ENCODE data around the gene PROSER3. TPM values are rescaled to one million over a fixed set of nuclear protein-coding genes. Genes with fewer than 3 reads are reported as not detected.
A peak's percentile ranks its signal among the peaks of the same experiment; 100 is the strongest.

PROSER3 gene
- total RNA-seq, 8 experiments from 2014 or later = 3.1 to 19.9 (median 12.7) TPM

- in situ Hi-C loops (cut with MboI; ENCODE audit: low pct_unique_long_range_greater_than_20kb in 2 of 9, low sequenced_read_pairs in 9 of 9, unreplicated experiment in 9 of 9) = no loop called here
- 50 to 90% (median 70%) methylated on average over 1 to 8 of the region's 9 CpGs; no CpG with 5 or more reads in 1 of the 10 experiments for WGBS, 10 experiments
Measured at GRCh38 chr19:35773020-35773806, 15.2 kb downstream of the PROSER3 start.

GRCh38 chr19:35774274-35775045, 16.5 kb downstream of the PROSER3 start:
- 6 to 71% (median 44%) methylated on average over 2 to 10 of the region's 16 CpGs for WGBS, 10 experiments
- Histone ChIP-seq H3K4me1 (replicated peaks in 1 of 2) (peaks cover 17 to 23% of the 10 kb centered on the region in 2 donors), H3K4me3 (peak overlapping the region; percentile 69 to 93 (median 88)), H3K27ac (no peak overlapping the region)
- in situ Hi-C loops (cut with MboI; ENCODE audit: low pct_unique_long_range_greater_than_20kb in 2 of 9, low sequenced_read_pairs in 9 of 9, unreplicated experiment in 9 of 9) = no loop called here
- ATAC-seq (replicated peaks in 6 of 8) = no peak

More at GRCh38 chr19:35773020-35773806, 15.2 kb downstream of the PROSER3 start:
- Histone ChIP-seq H3K4me1 (replicated peaks in 1 of 2) (peaks cover 18 to 24% of the 10 kb centered on the region in 2 donors), H3K27ac (no peak overlapping the region), H3K4me3 (no peak overlapping the region)
- peak in 2 of 8 experiments; percentile 3 to 33 for ATAC-seq (replicated peaks in 6 of 8)

- in situ Hi-C loops (cut with MboI; ENCODE audit: low pct_unique_long_range_greater_than_20kb in 2 of 9, low sequenced_read_pairs in 9 of 9, unreplicated experiment in 9 of 9) = no loop called here
- peak overlapping the region; percentile 69 to 93 (median 88) for H3K4me3 ChIP-seq
- WGBS, 10 experiments = 0 to 60% (median 8%) methylated on average over 1 to 9 of the region's 9 CpGs; no CpG with 5 or more reads in 2 of the 10 experiments
- H3K4me1 ChIP-seq (replicated peaks in 1 of 2) = peaks cover 17 to 23% of the 10 kb centered on the region in 2 donors
- ATAC-seq (replicated peaks in 6 of 8) = peak in 1 of 8 experiments; percentile 30
- no peak overlapping the region for H3K27ac ChIP-seq
Measured at GRCh38 chr19:35775046-35775297, 17.0 kb downstream of the PROSER3 start.

- peak within 1 kb of the TSS; percentile 79 to 87 for H3K27ac ChIP-seq
- in situ Hi-C loops (cut with MboI; ENCODE audit: low pct_unique_long_range_greater_than_20kb in 2 of 9, low sequenced_read_pairs in 9 of 9, unreplicated experiment in 9 of 9) = no loop called here
- 0 to 3% (median 0%) methylated on average over 4 to 29 of the region's 82 CpGs; no CpG with 5 or more reads in 7 of the 10 experiments for WGBS, 10 experiments
- H3K4me3 ChIP-seq = peak within 1 kb of the TSS; percentile 69 to 93 (median 88)
- peak; percentile 81 to 95 (median 87) for ATAC-seq (replicated peaks in 6 of 8)
- H3K4me1 ChIP-seq (replicated peaks in 1 of 2) = peaks cover 17 to 23% of the 10 kb centered on the region in 2 donors
Measured at GRCh38 chr19:35775298-35776101, 17.5 kb downstream of the PROSER3 start, which contains the start of gene ARHGAP33. ARHGAP33 (plus strand) TSS chr19:35775564; CDS start chr19:35775659, 95 bp downstream.

DNA sequence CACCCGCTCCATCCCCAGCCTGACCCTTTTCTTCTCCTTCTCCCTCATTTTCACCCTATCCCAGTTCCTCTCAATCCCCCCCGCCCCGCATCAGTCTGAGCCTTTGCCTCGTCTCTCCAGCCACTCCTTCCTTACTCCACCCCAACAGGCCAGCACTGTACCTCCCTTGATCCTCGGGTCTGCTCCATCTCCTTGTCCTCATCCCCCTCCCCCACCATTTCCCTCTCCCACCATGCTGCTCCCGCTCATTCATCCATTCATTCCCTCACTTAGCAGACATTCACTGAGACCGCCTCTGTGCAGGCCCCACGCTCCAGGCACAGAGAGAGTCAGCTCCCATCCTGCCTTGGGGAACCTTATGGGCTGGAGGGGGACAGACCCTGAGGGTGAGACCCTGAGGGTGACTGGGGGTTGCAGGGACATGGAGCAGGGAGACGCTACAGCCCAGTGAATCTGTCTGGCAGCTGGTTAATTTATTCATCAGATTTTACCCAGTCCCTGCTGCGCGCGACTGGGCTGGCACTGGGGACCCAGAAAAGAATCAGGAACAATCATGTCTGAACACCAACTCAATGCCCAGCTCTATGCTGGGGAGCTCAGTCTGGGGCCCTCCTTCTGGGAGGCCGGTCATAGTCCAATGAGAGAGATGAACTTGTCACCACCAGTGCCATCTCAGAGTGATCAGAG, 18.3 kb downstream of the PROSER3 start:
- peak in 4 of 8 experiments; percentile 2 to 37 (median 15) for ATAC-seq (replicated peaks in 6 of 8)
- Histone ChIP-seq H3K4me1 (replicated peaks in 1 of 2) (peaks cover 17 to 23% of the 10 kb centered on the region in 2 donors), H3K4me3 (peak overlapping the region; percentile 69 to 93 (median 88)), H3K27ac (peak overlapping the region; percentile 79 to 87)
- in situ Hi-C loops (cut with MboI; ENCODE audit: low pct_unique_long_range_greater_than_20kb in 2 of 9, low sequenced_read_pairs in 9 of 9, unreplicated experiment in 9 of 9) = no loop called here
- WGBS, 10 experiments = 0 to 90% (median 32%) methylated on average over 1 to 7 of the region's 13 CpGs; no CpG with 5 or more reads in 5 of the 10 experiments

- peak overlapping the region in 4 of 5 donors; percentile 7 to 93 (median 85) for H3K4me3 ChIP-seq
- WGBS, 10 experiments = 4 to 83% (median 40%) methylated on average over 1 to 7 of the region's 19 CpGs; no CpG with 5 or more reads in 1 of the 10 experiments
- in situ Hi-C loops (cut with MboI; ENCODE audit: low pct_unique_long_range_greater_than_20kb in 2 of 9, low sequenced_read_pairs in 9 of 9, unreplicated experiment in 9 of 9) = no loop called here
- H3K4me1 ChIP-seq (replicated peaks in 1 of 2) = peaks cover 17 to 23% of the 10 kb centered on the region in 2 donors
- H3K27ac ChIP-seq = peak overlapping the region in 1 of 2 donors; percentile 17
- ATAC-seq (replicated peaks in 6 of 8) = peak in 3 of 8 experiments; percentile 17 to 29 (median 21)
Measured at GRCh38 chr19:35777086-35777841, 19.3 kb downstream of the PROSER3 start.

DNA sequence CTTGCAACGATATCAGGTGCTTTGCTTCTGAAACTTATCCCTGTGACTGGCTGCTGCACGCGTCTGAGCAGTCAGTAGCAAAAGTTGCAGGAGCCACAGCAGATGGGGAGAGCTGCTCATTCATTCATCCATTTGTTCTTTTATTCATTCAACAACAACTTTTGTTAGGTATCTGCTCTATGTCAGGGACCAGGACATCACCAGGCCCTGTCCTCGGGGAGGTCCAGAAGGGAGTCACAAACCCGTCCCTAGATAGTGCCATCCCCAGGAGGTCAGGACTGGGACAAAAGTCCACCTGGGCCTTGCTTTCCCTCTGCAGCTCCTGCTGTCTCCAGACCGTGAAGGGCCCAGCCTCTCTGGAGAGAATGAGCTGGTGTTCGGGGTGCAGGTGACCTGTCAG, 20.0 kb downstream of the PROSER3 start:
- Histone ChIP-seq H3K4me1 (replicated peaks in 1 of 2) (peaks cover 17 to 23% of the 10 kb centered on the region in 2 donors), H3K4me3 (no peak overlapping the region), H3K27ac (no peak overlapping the region)
- 80 to 100% (median 95%) methylated on average over 1 to 2 of the region's 7 CpGs; no CpG with 5 or more reads in 6 of the 10 experiments for WGBS, 10 experiments
- no peak for ATAC-seq (replicated peaks in 6 of 8)
- in situ Hi-C loops (cut with MboI; ENCODE audit: low pct_unique_long_range_greater_than_20kb in 2 of 9, low sequenced_read_pairs in 9 of 9, unreplicated experiment in 9 of 9) = no loop called here

- no peak overlapping the region for H3K27ac ChIP-seq
- no peak overlapping the region for H3K4me3 ChIP-seq
- H3K4me1 ChIP-seq (replicated peaks in 1 of 2) = peaks cover 17 to 23% of the 10 kb centered on the region in 2 donors
- ATAC-seq (replicated peaks in 6 of 8) = no peak
- 92 to 100% (median 95%) methylated on average over 1 to 4 of the region's 8 CpGs; no CpG with 5 or more reads in 5 of the 10 experiments for WGBS, 10 experiments
- in situ Hi-C loops (cut with MboI; ENCODE audit: low pct_unique_long_range_greater_than_20kb in 2 of 9, low sequenced_read_pairs in 9 of 9, unreplicated experiment in 9 of 9) = no loop called here
Measured at GRCh38 chr19:35779033-35779432, 21.1 kb downstream of the PROSER3 start.

- Histone ChIP-seq H3K4me3 (no peak overlapping the region), H3K4me1 (replicated peaks in 1 of 2) (peaks cover 17% of the 10 kb centered on the region in 2 donors), H3K27ac (no peak overlapping the region)
- in situ Hi-C loops (cut with MboI; ENCODE audit: low pct_unique_long_range_greater_than_20kb in 2 of 9, low sequenced_read_pairs in 9 of 9, unreplicated experiment in 9 of 9) = no loop called here
- WGBS, 10 experiments = 90 to 100% (median 95%) methylated on average over 2 to 6 of the region's 16 CpGs; no CpG with 5 or more reads in 6 of the 10 experiments
- ATAC-seq (replicated peaks in 6 of 8) = no peak
Measured at GRCh38 chr19:35780058-35780457, 22.1 kb downstream of the PROSER3 start.

- no CpG with 5 or more reads among the region's 20 CpGs for WGBS, 10 experiments
- no peak overlapping the region for H3K4me3 ChIP-seq
- in situ Hi-C loops (cut with MboI; ENCODE audit: low pct_unique_long_range_greater_than_20kb in 2 of 9, low sequenced_read_pairs in 9 of 9, unreplicated experiment in 9 of 9) = no loop called here
- H3K4me1 ChIP-seq (replicated peaks in 1 of 2) = peaks cover 17% of the 10 kb centered on the region in 2 donors
- no peak overlapping the region for H3K27ac ChIP-seq
- no peak for ATAC-seq (replicated peaks in 6 of 8)
Measured at GRCh38 chr19:35780717-35781116, 22.7 kb downstream of the PROSER3 start.

- Histone ChIP-seq H3K27ac (no peak overlapping the region), H3K4me1 (replicated peaks in 1 of 2) (peaks cover 11 to 12% of the 10 kb centered on the region in 2 donors), H3K4me3 (no peak overlapping the region)
- in situ Hi-C loops (cut with MboI; ENCODE audit: low pct_unique_long_range_greater_than_20kb in 2 of 9, low sequenced_read_pairs in 9 of 9, unreplicated experiment in 9 of 9) = no loop called here
- ATAC-seq (replicated peaks in 6 of 8) = no peak
- WGBS, 10 experiments = 20 to 100% (median 50%) methylated on average over 1 to 2 of the region's 9 CpGs; no CpG with 5 or more reads in 6 of the 10 experiments
Measured at GRCh38 chr19:35781650-35782049, 23.7 kb downstream of the PROSER3 start.
